Upper lobe of left lung (tissue), 4 donors: Measurements from ENCODE around the gene CALY.
A peak's percentile ranks its signal among the peaks of the same experiment; 100 is the strongest.

Experiments used
- POLR2A ChIP-seq, 4 donors: fragments of 450-650 bp; IDR thresholded peaks; one replicate each; pipeline ENCODE4 v1.5.1; 2016 to 2017; ENCODE audit warnings: antibody characterized with exemption in 4 of 4, mild to moderate bottlenecking in 2 of 4
- POLR2AphosphoS5 ChIP-seq, 2 donors: sonication (generic); formaldehyde crosslinking; IDR thresholded peaks; one replicate each; pipeline ENCODE4 v1.5.1; 2017; ENCODE audit warnings: antibody characterized with exemption in 2 of 2
- TF ChIP-seq, protein P1 (sequence below), 6 experiments: fragments of 450-650 bp in 4 of 6; fragments of 200-600 bp in 2 of 6; sonication (generic) in 2 of 6; IDR thresholded peaks; one replicate each; pipeline ENCODE4 v1.5.1; 2016 to 2019; ENCODE audit warnings: antibody characterized with exemption in 6 of 6

- peak in 1 of 4 donors; percentile 60 for TF ChIP-seq POLR2A (IDR thresholded peaks at IDR 0.05)
- TF ChIP-seq, protein P1, sequence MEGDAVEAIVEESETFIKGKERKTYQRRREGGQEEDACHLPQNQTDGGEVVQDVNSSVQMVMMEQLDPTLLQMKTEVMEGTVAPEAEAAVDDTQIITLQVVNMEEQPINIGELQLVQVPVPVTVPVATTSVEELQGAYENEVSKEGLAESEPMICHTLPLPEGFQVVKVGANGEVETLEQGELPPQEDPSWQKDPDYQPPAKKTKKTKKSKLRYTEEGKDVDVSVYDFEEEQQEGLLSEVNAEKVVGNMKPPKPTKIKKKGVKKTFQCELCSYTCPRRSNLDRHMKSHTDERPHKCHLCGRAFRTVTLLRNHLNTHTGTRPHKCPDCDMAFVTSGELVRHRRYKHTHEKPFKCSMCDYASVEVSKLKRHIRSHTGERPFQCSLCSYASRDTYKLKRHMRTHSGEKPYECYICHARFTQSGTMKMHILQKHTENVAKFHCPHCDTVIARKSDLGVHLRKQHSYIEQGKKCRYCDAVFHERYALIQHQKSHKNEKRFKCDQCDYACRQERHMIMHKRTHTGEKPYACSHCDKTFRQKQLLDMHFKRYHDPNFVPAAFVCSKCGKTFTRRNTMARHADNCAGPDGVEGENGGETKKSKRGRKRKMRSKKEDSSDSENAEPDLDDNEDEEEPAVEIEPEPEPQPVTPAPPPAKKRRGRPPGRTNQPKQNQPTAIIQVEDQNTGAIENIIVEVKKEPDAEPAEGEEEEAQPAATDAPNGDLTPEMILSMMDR (IDR thresholded peaks at IDR 0.05): no peak
- peak in 1 of 2 donors; percentile 23 for TF ChIP-seq POLR2AphosphoS5 (IDR thresholded peaks at IDR 0.05)
Measured at GRCh38 chr10:133278577-133279265, 58.0 kb downstream of the CALY start.
